ENCODE data around the gene EN2. TPM values are rescaled to one million over a fixed set of nuclear protein-coding genes. Genes with fewer than 3 reads are reported as not detected.

Gene EN2
- total and polyA plus RNA-seq, 10 donors = 0.03 to 0.04 TPM; not detected in 8

DNA sequence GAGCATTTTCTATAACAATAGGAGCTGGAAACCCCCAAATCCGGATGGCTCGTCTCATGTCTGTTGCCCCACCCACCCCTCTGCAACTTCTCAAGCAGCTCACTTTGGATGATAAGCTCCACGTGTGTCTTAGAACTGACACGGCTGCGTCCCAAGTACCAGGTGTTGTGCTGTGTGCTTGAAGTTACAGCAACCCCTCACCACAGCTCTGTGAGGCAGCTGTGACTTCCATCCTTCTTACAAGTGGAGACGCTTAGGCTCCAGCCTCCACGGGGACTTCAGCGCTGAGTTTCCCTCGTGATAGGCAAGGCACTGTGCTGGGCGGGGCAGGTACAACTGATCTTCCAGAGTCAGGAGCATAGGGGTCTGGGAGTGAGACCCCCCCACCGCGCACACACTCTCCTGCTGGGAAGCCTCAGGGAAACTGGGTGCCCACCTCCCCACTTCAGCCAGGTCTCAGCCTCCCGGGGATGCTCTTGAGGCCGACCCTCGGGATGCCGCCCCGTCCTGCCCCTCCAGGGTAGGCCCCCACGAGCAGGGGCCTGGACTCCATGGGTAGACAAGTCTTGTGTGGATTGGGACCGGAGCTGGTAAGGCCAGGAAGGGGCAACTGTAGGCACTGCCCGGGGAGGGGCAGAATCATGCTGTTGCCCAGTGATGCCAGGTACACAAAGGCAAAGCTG lies 31.4 kb downstream of the EN2 start:
- peaks cover 0 to 97% (median 14%) of the 10 kb centered on the region in 7 donors for H3K27me3 ChIP-seq (replicated peaks in 1 of 7)
- no peaks in the 10 kb centered on the region for H3K36me3 ChIP-seq
- H3K27ac ChIP-seq = no peak overlapping the region
- no peaks in the 10 kb centered on the region for H3K9me3 ChIP-seq
- no peak overlapping the region for H3K4me3 ChIP-seq
- peaks cover 0 to 22% (median 18%) of the 10 kb centered on the region in 6 donors for H3K4me1 ChIP-seq
- intact Hi-C loops (cut with DNase I; ENCODE audit: low total_unique reads) = no loop called here
- TF ChIP-seq POLR2AphosphoS5 (IDR thresholded peaks at IDR 0.05) (no peak), POLR2A (IDR thresholded peaks at IDR 0.05) (no peak)
- TF ChIP-seq, protein P1, sequence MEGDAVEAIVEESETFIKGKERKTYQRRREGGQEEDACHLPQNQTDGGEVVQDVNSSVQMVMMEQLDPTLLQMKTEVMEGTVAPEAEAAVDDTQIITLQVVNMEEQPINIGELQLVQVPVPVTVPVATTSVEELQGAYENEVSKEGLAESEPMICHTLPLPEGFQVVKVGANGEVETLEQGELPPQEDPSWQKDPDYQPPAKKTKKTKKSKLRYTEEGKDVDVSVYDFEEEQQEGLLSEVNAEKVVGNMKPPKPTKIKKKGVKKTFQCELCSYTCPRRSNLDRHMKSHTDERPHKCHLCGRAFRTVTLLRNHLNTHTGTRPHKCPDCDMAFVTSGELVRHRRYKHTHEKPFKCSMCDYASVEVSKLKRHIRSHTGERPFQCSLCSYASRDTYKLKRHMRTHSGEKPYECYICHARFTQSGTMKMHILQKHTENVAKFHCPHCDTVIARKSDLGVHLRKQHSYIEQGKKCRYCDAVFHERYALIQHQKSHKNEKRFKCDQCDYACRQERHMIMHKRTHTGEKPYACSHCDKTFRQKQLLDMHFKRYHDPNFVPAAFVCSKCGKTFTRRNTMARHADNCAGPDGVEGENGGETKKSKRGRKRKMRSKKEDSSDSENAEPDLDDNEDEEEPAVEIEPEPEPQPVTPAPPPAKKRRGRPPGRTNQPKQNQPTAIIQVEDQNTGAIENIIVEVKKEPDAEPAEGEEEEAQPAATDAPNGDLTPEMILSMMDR (IDR thresholded peaks at IDR 0.05 in 8 of 11, conservative IDR thresholded peaks at IDR 0.05 in 3 of 11) = no peak
- peak; percentile 74 for DNase-seq
- WGBS, 5 donors = 64 to 87% (median 77%) methylated on average over 13 to 20 of the region's 20 CpGs

DNA sequence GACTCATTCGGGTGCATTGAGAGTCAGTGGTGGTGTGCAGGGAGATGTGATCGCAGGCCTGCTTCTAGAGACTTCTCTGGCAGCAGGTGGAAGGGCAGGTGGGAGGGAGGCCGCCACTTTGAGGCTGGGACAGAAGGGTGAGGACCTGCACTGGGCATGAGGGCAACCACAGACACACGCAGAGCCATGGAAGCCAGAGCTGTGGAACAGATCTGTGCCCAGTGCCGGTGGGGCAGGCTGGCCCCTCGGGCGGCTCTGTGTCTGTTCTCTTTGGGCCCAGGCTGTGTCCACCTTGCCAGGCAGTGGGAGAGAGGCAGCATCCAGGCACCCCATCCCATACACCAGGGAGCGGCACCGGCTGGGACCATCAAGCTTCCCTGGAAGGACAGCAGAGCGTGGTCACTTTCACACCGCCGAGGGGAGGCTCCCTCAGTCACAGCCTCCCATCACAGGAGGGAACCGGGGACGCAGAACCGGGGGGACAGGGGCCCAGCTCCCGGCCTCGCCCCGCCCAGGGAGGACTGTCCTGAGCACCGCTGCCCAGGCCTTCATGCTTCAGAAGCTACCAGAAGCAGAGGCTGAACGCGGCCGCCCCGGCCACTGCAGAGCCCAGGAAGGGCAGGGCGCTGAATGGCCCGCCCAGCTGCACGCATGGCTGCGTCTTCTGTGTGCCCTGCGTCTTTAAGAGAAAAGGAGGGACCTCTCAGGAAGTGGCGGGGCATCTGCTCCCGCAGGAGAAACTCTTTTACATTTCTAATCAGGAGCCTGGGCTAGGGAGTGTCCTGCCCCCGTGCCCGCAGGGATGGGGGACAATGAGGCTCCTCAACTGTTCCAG lies 32.1 kb downstream of the EN2 start:
- Histone ChIP-seq H3K27ac (peak overlapping the region in 5 of 8 donors; percentile 7 to 64 (median 46)), H3K4me3 (peak overlapping the region; percentile 13 to 71 (median 44))
- DNase-seq = peak; percentile 78

DNA sequence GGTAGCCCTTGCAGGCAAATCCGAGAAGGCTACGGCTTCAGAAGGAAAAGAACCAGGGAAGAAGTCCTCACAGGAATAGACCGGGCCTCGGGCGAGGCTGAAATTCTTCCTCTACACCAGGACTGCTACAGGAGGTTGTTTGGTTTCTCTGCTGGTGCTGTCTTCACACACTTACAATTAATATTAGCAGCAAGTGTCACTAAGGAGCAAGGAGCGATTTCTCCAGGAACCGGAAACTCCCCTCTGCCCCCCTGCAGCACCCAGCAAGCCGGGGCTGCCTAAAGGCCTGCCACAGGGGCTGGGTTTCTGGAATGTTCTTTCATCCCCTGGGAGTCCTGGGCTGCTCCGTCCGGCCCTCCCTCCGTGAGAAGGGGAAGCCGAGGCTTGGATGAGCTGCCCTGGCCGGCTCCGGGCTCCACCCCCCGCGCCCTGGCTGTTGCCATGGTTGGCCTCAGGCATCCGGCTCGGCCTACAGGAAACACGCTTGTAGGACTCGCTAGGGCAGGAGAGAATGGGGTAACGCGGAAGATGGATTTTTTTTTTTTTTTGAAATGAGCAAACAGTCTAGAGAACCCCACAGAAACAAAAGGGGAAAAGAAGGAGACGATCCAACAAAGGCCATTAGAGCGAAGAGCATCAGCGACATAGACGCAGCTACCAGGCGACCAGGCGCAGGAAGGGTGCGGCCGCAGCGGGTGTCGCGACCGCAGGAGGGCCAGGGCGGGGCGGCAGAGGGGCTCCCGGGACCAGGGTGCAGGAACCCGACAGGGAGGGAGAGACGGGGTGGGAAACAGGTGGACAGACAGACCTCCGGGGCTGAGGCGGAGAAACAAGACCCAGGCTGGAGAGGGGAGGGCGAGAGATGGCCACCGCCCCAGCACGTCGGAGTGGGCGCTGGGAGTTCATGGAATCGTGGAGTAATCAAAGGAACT lies 33.0 kb downstream of the EN2 start:
- Histone ChIP-seq H3K36me3 (no peaks in the 10 kb centered on the region), H3K4me1 (peaks cover 0 to 22% (median 18%) of the 10 kb centered on the region in 6 donors), H3K4me3 (peak overlapping the region; percentile 13 to 71 (median 44)), H3K27ac (peak overlapping the region in 7 of 8 donors; percentile 7 to 64 (median 43)), H3K27me3 (replicated peaks in 1 of 7) (peaks cover 0 to 94% (median 14%) of the 10 kb centered on the region in 7 donors), H3K9me3 (no peaks in the 10 kb centered on the region)
- intact Hi-C loops (cut with DNase I; ENCODE audit: low total_unique reads) = no loop called here
- WGBS, 5 donors = 13 to 31% (median 25%) methylated on average over 47 of the region's 47 CpGs
- DNase-seq = peak; percentile 91
- TF ChIP-seq POLR2A (IDR thresholded peaks at IDR 0.05) (no peak), POLR2AphosphoS5 (IDR thresholded peaks at IDR 0.05) (peak in 1 of 3 donors; percentile 49)
- TF ChIP-seq, protein P1 (IDR thresholded peaks at IDR 0.05 in 8 of 11, conservative IDR thresholded peaks at IDR 0.05 in 3 of 11) = no peak

More for the DNA sequence above, 32.1 kb downstream of the EN2 start:
- H3K4me1 ChIP-seq = peaks cover 0 to 22% (median 18%) of the 10 kb centered on the region in 6 donors
- no peaks in the 10 kb centered on the region for H3K36me3 ChIP-seq
- 44 to 59% (median 53%) methylated on average over 15 to 32 of the region's 32 CpGs for WGBS, 5 donors
- H3K27me3 ChIP-seq (replicated peaks in 1 of 7) = peaks cover 0 to 95% (median 14%) of the 10 kb centered on the region in 7 donors
- no peaks in the 10 kb centered on the region for H3K9me3 ChIP-seq
- intact Hi-C loops (cut with DNase I; ENCODE audit: low total_unique reads) = no loop called here
- no peak for TF ChIP-seq POLR2A (IDR thresholded peaks at IDR 0.05)
- TF ChIP-seq, protein P1 (IDR thresholded peaks at IDR 0.05 in 8 of 11, conservative IDR thresholded peaks at IDR 0.05 in 3 of 11) = no peak
- no peak for TF ChIP-seq POLR2AphosphoS5 (IDR thresholded peaks at IDR 0.05)

Measured in spleen (tissue), 11 donors.